ENCODE results near the gene TMEM117. TPM values are rescaled to one million over a fixed set of nuclear protein-coding genes. Genes with fewer than 3 reads are reported as not detected.

TMEM117 gene
- total and polyA plus RNA-seq, 2 donors (not counting 3 experiments of a cell fraction or from before 2014, with no cell fraction given): 1.2 to 3.8 TPM

GRCh38 chr12:44223736-44224135, 387.9 kb downstream of the TMEM117 start:
- ChIA-PET CTCF (no interaction called here), POLR2A (no interaction called here)
- Histone ChIP-seq H3K4me2 (ENCODE audit: insufficient read depth, low read length) (no peak overlapping the region), H3K36me3 (ENCODE audit: control insufficient read depth in 2 of 2, extremely low read depth in 1 of 2, insufficient read depth in 2 of 2, low read length in 2 of 2) (no peaks in the 10 kb centered on the region), H3K9ac (replicated peaks; ENCODE audit: extremely low read depth, insufficient read depth, low read length) (no peak overlapping the region), H3K4me3 (replicated peaks in 1 of 3; ENCODE audit: insufficient read depth in 1 of 3, low read depth in 1 of 3, low read length in 3 of 3) (no peak overlapping the region), H4K20me1 (replicated peaks; ENCODE audit: control insufficient read depth, extremely low read depth, insufficient read depth, low read length) (no peaks in the 10 kb centered on the region), H3K9me1 (replicated peaks; ENCODE audit: control insufficient read depth, extremely low read depth, insufficient read depth, low read length) (no peaks in the 10 kb centered on the region), H2AFZ (ENCODE audit: low read depth, low read length) (no peak overlapping the region), H3K79me2 (ENCODE audit: control insufficient read depth, insufficient read depth, low read length) (no peaks in the 10 kb centered on the region), H3K27ac (ENCODE audit: insufficient read depth, low read depth, low read length) (no peak overlapping the region), H3K4me1 (ENCODE audit: control insufficient read depth, extremely low read depth, insufficient read depth, low read length) (no peaks in the 10 kb centered on the region), H3K9me3 (replicated peaks; ENCODE audit: control insufficient read depth, insufficient read depth, low read length) (no peaks in the 10 kb centered on the region), H3K27me3 (ENCODE audit: control insufficient read depth in 2 of 2, insufficient read depth in 2 of 2, low read length in 2 of 2) (no peaks in the 10 kb centered on the region)
- TF ChIP-seq JUN (IDR thresholded peaks at IDR 0.05; ENCODE audit: borderline replicate concordance, insufficient read depth, insufficient read length, low read depth): no peak
- TF ChIP-seq MAX (IDR thresholded peaks at IDR 0.05; ENCODE audit: insufficient read depth, insufficient read length): no peak
- TF ChIP-seq GATA2 (IDR thresholded peaks at IDR 0.05; ENCODE audit: insufficient read depth, insufficient read length, low read depth, low read length): no peak
- no peak for TF ChIP-seq MYC (IDR thresholded peaks at IDR 0.05; ENCODE audit: low read depth, low read length)
- TF ChIP-seq POLR2AphosphoS5 (IDR thresholded peaks at IDR 0.05; ENCODE audit: insufficient read depth, low read depth, low read length): no peak
- no peak for TF ChIP-seq POLR2A (IDR thresholded peaks at IDR 0.05; ENCODE audit: low read depth, low read length)
- no TSS peak for BruUV-seq (replicated peaks)
- dilution Hi-C loops (cut with MboI; ENCODE audit: extremely low pct_ligation_motif_present, low sequenced_read_pairs) (no loop called here), intact Hi-C loops (cut with micrococcal nuclease) (no loop called here)
- DNase-seq (ENCODE audit: low read depth, low spot score) (no peak), FAIRE-seq (no peak)

- dilution Hi-C loops (cut with MboI; ENCODE audit: extremely low pct_ligation_motif_present, low sequenced_read_pairs) (no loop called here), intact Hi-C loops (cut with micrococcal nuclease) (no loop called here)
- Histone ChIP-seq H3K9me1 (replicated peaks; ENCODE audit: control insufficient read depth, extremely low read depth, insufficient read depth, low read length) (no peaks in the 10 kb centered on the region), H3K79me2 (ENCODE audit: control insufficient read depth, insufficient read depth, low read length) (no peaks in the 10 kb centered on the region), H2AFZ (ENCODE audit: low read depth, low read length) (no peak overlapping the region), H4K20me1 (replicated peaks; ENCODE audit: control insufficient read depth, extremely low read depth, insufficient read depth, low read length) (no peaks in the 10 kb centered on the region), H3K27me3 (ENCODE audit: control insufficient read depth in 2 of 2, insufficient read depth in 2 of 2, low read length in 2 of 2) (no peaks in the 10 kb centered on the region), H3K27ac (ENCODE audit: insufficient read depth, low read depth, low read length) (no peak overlapping the region), H3K4me3 (replicated peaks in 1 of 3; ENCODE audit: insufficient read depth in 1 of 3, low read depth in 1 of 3, low read length in 3 of 3) (no peak overlapping the region), H3K36me3 (ENCODE audit: control insufficient read depth in 2 of 2, extremely low read depth in 1 of 2, insufficient read depth in 2 of 2, low read length in 2 of 2) (no peaks in the 10 kb centered on the region), H3K9me3 (replicated peaks; ENCODE audit: control insufficient read depth, insufficient read depth, low read length) (no peaks in the 10 kb centered on the region), H3K4me2 (ENCODE audit: insufficient read depth, low read length) (no peak overlapping the region), H3K4me1 (ENCODE audit: control insufficient read depth, extremely low read depth, insufficient read depth, low read length) (no peaks in the 10 kb centered on the region), H3K9ac (replicated peaks; ENCODE audit: extremely low read depth, insufficient read depth, low read length) (no peak overlapping the region)
- BruUV-seq (replicated peaks): no TSS peak
- no peak for DNase-seq (ENCODE audit: low read depth, low spot score)
- no peak for FAIRE-seq
- TF ChIP-seq POLR2A (IDR thresholded peaks at IDR 0.05; ENCODE audit: low read depth, low read length) (no peak), POLR2AphosphoS5 (IDR thresholded peaks at IDR 0.05; ENCODE audit: insufficient read depth, low read depth, low read length) (no peak), JUN (IDR thresholded peaks at IDR 0.05; ENCODE audit: borderline replicate concordance, insufficient read depth, insufficient read length, low read depth) (no peak), FOS (IDR thresholded peaks at IDR 0.05; ENCODE audit: borderline replicate concordance, insufficient read depth, low read length) (no peak), MYC (IDR thresholded peaks at IDR 0.05; ENCODE audit: low read depth, low read length) (no peak), GATA2 (IDR thresholded peaks at IDR 0.05; ENCODE audit: insufficient read depth, insufficient read length, low read depth, low read length) (no peak), MAX (IDR thresholded peaks at IDR 0.05; ENCODE audit: insufficient read depth, insufficient read length) (no peak), EZH2 (IDR thresholded peaks at IDR 0.05; ENCODE audit: borderline replicate concordance, low read depth, low read length, severe bottlenecking) (no peak)
- TF ChIP-seq, protein P1, sequence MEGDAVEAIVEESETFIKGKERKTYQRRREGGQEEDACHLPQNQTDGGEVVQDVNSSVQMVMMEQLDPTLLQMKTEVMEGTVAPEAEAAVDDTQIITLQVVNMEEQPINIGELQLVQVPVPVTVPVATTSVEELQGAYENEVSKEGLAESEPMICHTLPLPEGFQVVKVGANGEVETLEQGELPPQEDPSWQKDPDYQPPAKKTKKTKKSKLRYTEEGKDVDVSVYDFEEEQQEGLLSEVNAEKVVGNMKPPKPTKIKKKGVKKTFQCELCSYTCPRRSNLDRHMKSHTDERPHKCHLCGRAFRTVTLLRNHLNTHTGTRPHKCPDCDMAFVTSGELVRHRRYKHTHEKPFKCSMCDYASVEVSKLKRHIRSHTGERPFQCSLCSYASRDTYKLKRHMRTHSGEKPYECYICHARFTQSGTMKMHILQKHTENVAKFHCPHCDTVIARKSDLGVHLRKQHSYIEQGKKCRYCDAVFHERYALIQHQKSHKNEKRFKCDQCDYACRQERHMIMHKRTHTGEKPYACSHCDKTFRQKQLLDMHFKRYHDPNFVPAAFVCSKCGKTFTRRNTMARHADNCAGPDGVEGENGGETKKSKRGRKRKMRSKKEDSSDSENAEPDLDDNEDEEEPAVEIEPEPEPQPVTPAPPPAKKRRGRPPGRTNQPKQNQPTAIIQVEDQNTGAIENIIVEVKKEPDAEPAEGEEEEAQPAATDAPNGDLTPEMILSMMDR (IDR thresholded peaks at IDR 0.05; ENCODE audit: extremely low read depth in 1 of 2, insufficient read depth in 1 of 2, low read depth in 1 of 2, low read length in 2 of 2): no peak
- ChIA-PET POLR2A (no interaction called here), CTCF (no interaction called here)
These were observed 388.7 kb downstream of the TMEM117 start for GRCh38 chr12:44224399-44225148.

Data from endothelial cell of umbilical vein (primary cell).